Left forelimb (tissue), 1 donor: ENCODE data around the gene BORCS6.
A peak's percentile ranks its signal among the peaks of the same experiment; 100 is the strongest.

Experiments used
- DNase-seq: peaks from one replicate; pipeline ENCODE4 v3.0.0-alpha.2; 2018; ENCODE audit warnings: low spot score

BORCS6 gene

DNA sequence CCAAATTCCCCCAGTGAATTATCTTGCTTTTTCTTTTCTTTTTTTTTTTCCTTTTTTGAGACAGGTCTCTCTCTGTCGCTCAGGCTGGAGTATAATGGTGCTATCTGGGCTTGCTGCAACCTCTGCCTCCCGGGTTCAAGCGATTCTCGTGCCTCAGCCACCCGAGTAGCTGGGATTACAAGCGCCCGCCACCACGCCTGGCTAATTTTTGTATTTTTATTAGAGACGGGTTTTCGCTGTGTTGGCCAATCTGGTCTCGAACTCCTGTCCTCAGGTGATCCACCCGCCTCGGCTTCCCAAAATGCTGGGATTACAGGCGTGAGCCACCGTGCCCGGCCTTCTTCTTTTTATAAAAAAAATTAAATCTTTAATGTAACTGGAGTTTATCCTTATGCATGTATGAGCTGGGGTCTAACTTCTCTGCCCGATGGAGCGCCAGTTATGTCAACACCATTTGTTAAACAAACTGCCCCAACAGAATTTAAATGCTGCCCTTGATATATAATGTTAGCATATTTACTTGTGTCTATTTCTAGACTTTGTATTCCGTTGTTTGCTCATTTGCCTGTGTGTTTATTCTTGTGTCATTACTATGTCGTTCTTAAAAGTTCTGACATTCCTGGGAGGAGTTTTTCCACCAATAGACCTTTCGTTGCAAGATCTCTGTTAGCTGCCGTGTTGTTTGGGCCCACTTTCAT, 20.9 kb upstream of the BORCS6 start:
- no peak for DNase-seq

- peak; percentile 93 for DNase-seq
These were observed 20.2 kb upstream of the BORCS6 start, which contains the start of gene AURKB for GRCh38 chr17:8209907-8210760. Gene AURKB, minus strand, starts transcription at chr17:8210575. Its CDS starts 351 bp downstream, at chr17:8210224.

GRCh38 chr17:8206536-8206935, 16.6 kb upstream of the BORCS6 start:
- no peak for DNase-seq

DNA sequence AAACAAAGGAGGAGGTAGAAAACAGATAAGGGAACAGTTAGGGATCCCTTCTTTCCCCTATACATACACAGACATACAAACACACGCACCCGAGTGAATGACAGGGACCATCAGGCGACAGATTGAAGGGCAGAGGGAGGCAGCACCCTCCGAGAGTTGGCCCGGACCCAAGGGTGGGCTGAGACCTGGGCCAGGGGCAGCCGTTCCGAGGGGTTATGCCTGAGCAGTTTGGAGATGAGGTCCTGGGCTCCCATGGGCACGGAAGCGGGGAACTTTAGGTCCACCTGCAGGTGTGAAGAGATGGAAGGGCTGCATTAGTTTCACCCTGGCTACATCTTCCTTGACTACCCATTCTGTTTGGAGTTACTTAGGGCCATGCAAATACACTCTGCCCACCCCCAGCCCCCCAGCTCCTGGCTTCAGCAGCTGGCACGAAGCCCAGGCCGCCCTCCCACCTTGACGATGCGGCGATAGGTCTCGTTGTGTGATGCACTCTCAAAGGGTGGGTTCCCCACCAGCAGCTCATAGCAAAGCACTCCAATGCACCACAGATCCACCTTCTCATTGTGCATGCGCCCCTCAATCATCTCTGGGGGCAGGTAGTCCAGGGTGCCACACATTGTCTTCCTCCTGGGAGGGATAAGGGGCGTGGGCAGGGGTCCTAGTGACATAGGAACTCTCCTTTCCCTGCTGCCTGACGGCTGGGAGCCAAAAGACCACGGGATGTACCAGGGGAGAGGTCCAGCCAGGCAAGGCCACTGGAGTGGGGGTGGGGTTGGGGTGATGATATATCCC, 15.0 kb upstream of the BORCS6 start:
- DNase-seq = no peak

DNA sequence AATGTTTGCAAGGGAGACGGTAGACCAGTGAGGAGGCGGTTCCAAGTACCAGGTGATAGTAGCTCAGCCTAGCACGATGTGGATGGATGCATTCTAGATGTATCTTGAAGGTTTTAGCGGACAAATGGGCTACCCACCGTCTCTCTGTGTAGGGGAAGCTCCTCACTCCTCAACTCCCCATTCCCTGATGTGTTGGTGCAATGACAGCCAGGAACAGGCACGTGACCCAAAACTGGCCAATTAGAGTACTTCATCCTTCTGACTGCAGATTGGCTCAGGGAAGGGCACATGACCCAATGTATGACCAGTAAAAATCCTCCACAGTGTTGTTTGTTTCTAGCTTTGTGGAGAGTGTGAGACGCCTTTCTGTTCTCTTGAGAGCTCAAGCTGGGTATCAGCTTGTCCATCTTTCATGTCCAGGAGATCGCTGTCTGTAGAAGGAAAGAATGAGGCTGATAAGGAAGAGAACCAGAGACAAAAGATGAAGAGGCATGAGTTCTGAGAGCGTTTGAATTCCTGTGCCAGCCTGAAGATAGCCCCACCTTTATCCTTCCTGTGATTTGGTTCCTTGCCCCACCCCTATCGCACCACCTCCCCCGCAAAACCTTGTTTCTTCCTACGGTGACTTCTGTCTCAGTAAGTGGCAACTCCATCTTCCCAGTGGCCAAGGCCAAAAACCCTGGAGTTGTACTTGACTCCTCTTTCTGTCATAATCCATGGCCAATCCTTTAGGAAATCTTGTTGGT, 2.3 kb upstream of the BORCS6 start:
- DNase-seq = no peak

GRCh38 chr17:8190506-8190905, 526 bp upstream of the BORCS6 start:
- no peak for DNase-seq

- no peak for DNase-seq
These were observed 804 bp downstream of the BORCS6 start for GRCh38 chr17:8189041-8189710.

GRCh38 chr17:8188263-8188839, 1.6 kb downstream of the BORCS6 start:
- no peak for DNase-seq

DNA sequence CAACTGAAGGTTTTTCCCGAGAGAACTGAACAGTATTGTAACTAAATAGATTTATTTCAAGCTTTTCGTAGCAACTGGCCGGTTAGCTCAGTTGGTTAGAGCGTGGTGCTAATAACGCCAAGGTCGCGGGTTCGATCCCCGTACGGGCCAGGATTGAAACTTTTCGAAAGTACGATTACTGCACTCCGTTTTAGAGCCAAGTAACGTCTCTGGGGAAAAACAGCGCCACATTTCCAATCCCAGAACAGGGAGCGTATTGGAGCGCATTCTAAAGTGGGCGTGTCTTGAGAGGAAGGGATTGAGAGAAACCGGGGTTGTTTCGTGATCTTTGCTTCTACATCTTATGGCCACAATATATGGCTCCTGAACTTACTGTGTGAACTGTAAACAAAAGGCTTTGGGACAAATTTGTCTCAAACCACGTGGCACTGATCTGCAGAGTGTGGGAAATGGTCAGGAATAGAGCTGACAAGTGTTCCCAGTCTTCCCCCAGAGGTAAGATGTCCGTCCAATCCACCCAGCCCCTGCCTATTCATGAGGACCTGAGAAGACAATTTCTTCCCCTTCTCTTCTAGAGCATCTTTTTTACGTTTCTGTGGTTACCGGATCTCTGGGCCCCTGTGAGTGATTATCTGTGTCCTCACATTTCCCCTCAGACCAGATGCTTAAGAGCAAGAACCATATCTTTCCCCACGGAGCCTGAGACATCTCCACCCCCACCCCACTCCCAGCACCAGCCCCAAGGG, 2.3 kb downstream of the BORCS6 start:
- DNase-seq = peak; percentile 94

DNA sequence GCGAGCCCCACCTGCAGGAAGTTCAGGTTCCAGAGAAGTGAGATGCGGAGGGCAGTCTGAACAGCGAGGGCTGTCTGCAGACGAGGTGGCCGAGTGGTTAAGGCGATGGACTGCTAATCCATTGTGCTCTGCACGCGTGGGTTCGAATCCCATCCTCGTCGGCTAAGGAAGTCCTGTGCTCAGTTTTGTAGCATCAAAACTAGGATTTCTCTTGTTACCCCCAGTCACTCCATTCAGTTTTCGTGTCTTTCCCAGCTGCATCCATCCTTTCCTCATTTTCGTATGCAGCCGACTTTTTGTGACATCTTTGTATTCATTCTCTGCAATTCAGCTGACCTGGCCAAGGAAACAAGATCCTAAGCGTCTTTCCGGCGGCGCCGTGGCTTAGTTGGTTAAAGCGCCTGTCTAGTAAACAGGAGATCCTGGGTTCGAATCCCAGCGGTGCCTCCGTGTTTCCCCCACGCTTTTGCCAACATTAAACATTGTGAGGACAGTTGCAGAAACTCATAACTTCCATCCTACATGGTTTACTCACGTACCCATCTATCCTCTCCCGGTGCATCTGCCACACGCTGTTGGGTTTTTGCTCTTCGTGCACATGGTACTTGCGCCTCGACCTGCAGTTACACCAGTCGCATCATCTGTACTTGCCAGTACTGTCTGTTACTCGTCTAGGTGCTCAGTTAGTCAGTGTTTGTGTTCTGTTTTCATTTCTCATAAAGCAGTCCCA, 3.0 kb downstream of the BORCS6 start:
- DNase-seq = peak; percentile 98

- no peak for DNase-seq
These were observed 3.6 kb downstream of the BORCS6 start for GRCh38 chr17:8186446-8186786.

- peak; percentile 98 for DNase-seq
These were observed 4.2 kb downstream of the BORCS6 start for GRCh38 chr17:8185582-8186445.

GRCh38 chr17:8176998-8177731, 12.8 kb downstream of the BORCS6 start:
- DNase-seq = no peak

DNA sequence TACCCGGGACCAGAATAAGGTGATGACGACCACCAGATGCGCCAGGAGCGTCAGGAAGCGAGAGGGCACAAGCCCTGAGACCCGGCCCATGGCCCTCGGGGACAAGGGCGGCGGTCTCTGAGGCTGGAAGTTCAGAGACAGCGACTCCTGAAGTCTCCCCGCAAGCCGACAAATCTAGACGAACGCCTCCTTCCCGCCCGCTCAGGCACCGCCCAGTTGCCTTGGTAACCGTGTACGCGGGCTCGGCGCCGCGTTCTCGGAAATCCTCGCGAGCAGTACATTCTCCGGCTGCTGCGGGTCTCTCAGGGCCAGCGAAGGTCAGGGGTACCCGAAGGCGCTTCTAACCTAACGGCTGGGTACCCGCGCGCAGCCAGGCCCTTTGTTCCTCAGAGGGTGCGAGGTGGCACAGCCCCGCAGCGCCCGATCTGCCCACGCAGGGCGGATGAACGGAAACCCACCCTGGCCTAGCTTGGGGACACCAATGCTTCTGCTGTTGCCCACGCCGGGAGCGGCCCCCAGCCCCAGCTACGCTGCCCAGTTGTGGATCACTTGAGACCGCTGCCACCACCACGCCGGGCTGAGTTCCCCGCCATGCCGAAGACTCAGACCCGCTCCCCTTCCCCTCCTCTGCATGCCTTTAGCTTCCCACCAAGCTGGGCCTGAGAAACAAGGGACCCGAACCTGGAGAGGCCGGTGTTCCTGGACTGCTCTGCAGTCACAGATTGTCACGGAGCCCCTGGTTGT, 13.6 kb downstream of the BORCS6 start, which contains the start of gene TMEM107:
TMEM107 (minus strand) TSS at position 184 of the 744 bp plus-strand sequence; CDS start at position 90, 94 bp downstream.
- peak; percentile 93 for DNase-seq

DNA sequence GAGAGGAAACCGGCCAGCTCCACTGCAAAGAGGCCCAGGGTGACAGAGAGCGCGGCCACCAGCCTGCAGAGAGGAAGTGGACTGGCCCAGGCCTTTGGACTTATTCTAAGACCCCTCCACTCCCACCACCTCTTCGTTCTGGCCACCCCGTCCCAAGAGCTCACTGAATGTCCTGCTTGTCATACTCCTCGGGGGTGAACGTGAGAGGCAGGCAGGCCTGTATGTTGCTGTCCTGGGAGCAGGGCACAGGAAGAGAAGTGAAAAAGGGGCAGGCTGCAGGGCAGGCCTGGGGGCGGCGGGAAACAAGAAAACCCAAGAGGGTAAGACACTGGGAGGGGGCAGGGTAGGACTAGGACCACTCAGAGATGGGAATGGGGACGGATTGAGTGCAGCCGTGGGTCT, 14.2 kb downstream of the BORCS6 start:
- no peak for DNase-seq

- no peak for DNase-seq
These were observed 16.1 kb downstream of the BORCS6 start for GRCh38 chr17:8173871-8174322.
